SU-DHL-6 (cell line): ENCODE data around the gene STK39.

Experiments
- CTCF ChIP-seq: fragments of 200-600 bp; sonication (generic); IDR thresholded peaks from one replicate; pipeline ENCODE4 v1.5.1; 2017; ENCODE audit warnings: antibody characterized with exemption, mild to moderate bottlenecking, low read length, moderate library complexity; ENCODE audit not compliant: insufficient read depth, poor library complexity, severe bottlenecking
- EZH2phosphoT487 ChIP-seq: fragments of 200-600 bp; sonication (generic), shearing (Covaris generic); conservative IDR thresholded peaks from 2 replicates; pipeline ENCODE4 v1.6.1; 2018; ENCODE audit warnings: mild to moderate bottlenecking, antibody characterized with exemption, low read length, moderate library complexity, mixed read lengths

DNA sequence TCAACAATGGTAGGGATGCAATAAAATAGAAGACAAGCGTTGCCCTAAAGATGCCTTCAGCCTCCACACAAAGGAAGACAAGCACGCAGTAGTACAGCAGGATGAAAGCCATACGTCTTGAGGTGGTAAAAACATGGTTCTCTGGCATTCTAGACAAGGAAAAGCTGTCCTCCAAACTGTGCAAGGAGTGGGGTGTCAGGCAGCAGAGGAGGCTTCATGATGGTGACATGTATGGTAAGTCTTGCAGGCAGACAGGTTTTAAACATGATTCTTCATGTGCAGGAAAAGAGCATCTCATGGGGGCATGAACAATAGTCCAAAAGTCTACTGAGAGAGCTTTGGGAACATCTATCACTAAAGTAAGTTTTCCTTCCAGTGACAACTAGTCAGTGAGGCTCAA lies 241.8 kb downstream of the STK39 start:
- TF ChIP-seq CTCF (no peak), EZH2phosphoT487 (no peak)
